Mammary epithelial cell (primary cell): ENCODE results near the gene USP44.

Source experiments
- CTCF ChIP-seq, 2 donors: IDR thresholded peaks in 1 of 2; conservative IDR thresholded peaks in 1 of 2; 2 replicates each; pipeline ENCODE4 v1.5.1; 2011 to 2012; ENCODE audit warnings: inconsistent platforms in 2 of 2, low read length in 2 of 2, mild to moderate bottlenecking in 2 of 2, control low read depth in 1 of 2, low read depth in 1 of 2; ENCODE audit not compliant: insufficient read depth in 1 of 2; ENCODE audit errors: extremely low read depth in 1 of 2
- EZH2 ChIP-seq: IDR thresholded peaks from 2 replicates; pipeline ENCODE4 v1.6.1; 2012; ENCODE audit warnings: low read length, inconsistent platforms, borderline replicate concordance

GRCh38 chr12:95505039-95505438 is 46.2 kb downstream of the USP44 start:
- TF ChIP-seq EZH2 (no peak), CTCF (conservative IDR thresholded peaks at IDR 0.05 in 1 of 2, IDR thresholded peaks at IDR 0.05 in 1 of 2; ENCODE audit: extremely low read depth in 1 of 2, insufficient read depth in 1 of 2, low read depth in 1 of 2, low read length in 2 of 2) (no peak)
